IMR-90 (cell line): Measurements from ENCODE around the gene TENM4. TPM values are rescaled to one million over a fixed set of nuclear protein-coding genes. Genes with fewer than 3 reads are reported as not detected.

Experiments
- ATAC-seq: fragments of 200-7000 bp; cut with Tn5 transposase; 2 replicates; pipeline ENCODE4 v1.9.1; 2020; ENCODE audit warnings: low read depth, mild to moderate bottlenecking, moderate library complexity
- BruUV-seq: library from RNA; stranded (reverse); fragments of 400-500 nt; replicated peaks from 2 replicates; lab custom pipeline; 2021; lab: Mats Ljungman, UMichigan
- CTCF ChIA-PET: fragments of 300-600 bp; formaldehyde crosslinking; extraction: SDS; loops from one replicate; lab custom pipeline; 2021; ENCODE audit warnings: antibody characterized with exemption; lab: Yijun Ruan, JAX
- POLR2A ChIA-PET: fragments of 300-600 bp; sonication (Branson Sonifier 250); formaldehyde crosslinking; loops from one replicate; lab custom pipeline; 2022; ENCODE audit warnings: antibody characterized with exemption; ENCODE audit not compliant: unreplicated experiment; lab: Charles Lee
- DNase-seq: peaks from one replicate; pipeline ENCODE4 v3.0.0; 2013
- H2AFZ ChIP-seq: replicated peaks from 2 replicates; pipeline ENCODE3; 2013; ENCODE audit warnings: low read length, mild to moderate bottlenecking; ENCODE audit not compliant: poor library complexity
- H2AK5ac ChIP-seq: 2 replicates; pipeline ENCODE4 v1.6.1; 2013; ENCODE audit warnings: low read depth, low read length, inconsistent platforms
- H2AK9ac ChIP-seq: replicated peaks from 2 replicates; pipeline ENCODE3; 2013; ENCODE audit warnings: mild to moderate bottlenecking, low read depth, low read length, moderate library complexity; ENCODE audit not compliant: poor library complexity
- H2BK120ac ChIP-seq: 2 replicates; pipeline ENCODE4 v1.6.1; 2013; ENCODE audit warnings: low read depth, low read length, inconsistent platforms
- H2BK15ac ChIP-seq: 3 replicates; pipeline ENCODE4 v1.6.1; 2013; ENCODE audit warnings: low read depth, low read length, inconsistent platforms
- H2BK20ac ChIP-seq: 2 replicates; pipeline ENCODE4 v1.6.1; 2013; ENCODE audit warnings: low read depth, mild to moderate bottlenecking, inconsistent platforms, low read length, moderate library complexity
- H2BK5ac ChIP-seq: 2 replicates; pipeline ENCODE4 v1.6.1; 2013; ENCODE audit warnings: mild to moderate bottlenecking, low read depth, low read length, inconsistent platforms; ENCODE audit not compliant: poor library complexity, severe bottlenecking
- H3K14ac ChIP-seq: replicated peaks from 2 replicates; pipeline ENCODE4 v1.6.1; 2013; ENCODE audit warnings: low read depth, low read length, inconsistent platforms
- H3K18ac ChIP-seq: 2 replicates; pipeline ENCODE4 v1.6.1; 2013; ENCODE audit warnings: low read depth, low read length, control low read depth
- H3K23ac ChIP-seq: 2 replicates; pipeline ENCODE4 v1.6.1; 2013; ENCODE audit warnings: low read depth, low read length, inconsistent platforms
- H3K27ac ChIP-seq: 2 replicates; pipeline ENCODE4 v1.5.1; 2013; ENCODE audit warnings: mild to moderate bottlenecking, control low read depth, low read length; ENCODE audit not compliant: insufficient read depth
- H3K27me3 ChIP-seq: 2 replicates; pipeline ENCODE4 v1.6.1; 2013; ENCODE audit warnings: low read length; ENCODE audit not compliant: control insufficient read depth, insufficient read depth
- H3K36me3 ChIP-seq: 2 replicates; pipeline ENCODE4 v1.6.1; 2013; ENCODE audit warnings: low read length, mixed read lengths; ENCODE audit not compliant: control insufficient read depth, insufficient read depth
- H3K4ac ChIP-seq: 2 replicates; pipeline ENCODE4 v1.6.1; 2013; ENCODE audit warnings: low read depth, low read length, inconsistent platforms
- H3K4me1 ChIP-seq: 2 replicates; pipeline ENCODE4 v1.6.1; 2013; ENCODE audit warnings: low read length, mixed read lengths; ENCODE audit not compliant: control insufficient read depth, insufficient read depth
- H3K4me2 ChIP-seq: 2 replicates; pipeline ENCODE4 v1.6.1; 2013; ENCODE audit warnings: low read depth, mild to moderate bottlenecking, control low read depth, low read length, moderate library complexity
- H3K4me3 ChIP-seq: 2 replicates; pipeline ENCODE4 v1.5.1; 2013; ENCODE audit warnings: low read depth, mild to moderate bottlenecking, control low read depth, low read length, moderate library complexity; ENCODE audit not compliant: insufficient read depth
- H3K56ac ChIP-seq: 2 replicates; pipeline ENCODE4 v1.6.1; 2013; ENCODE audit warnings: low read length, inconsistent platforms; ENCODE audit not compliant: insufficient read depth; ENCODE audit errors: extremely low read depth
- H3K79me1 ChIP-seq, 2 experiments: 2 replicates each; pipeline ENCODE4 v1.6.1; 2013; ENCODE audit warnings: low read length in 2 of 2, inconsistent platforms in 1 of 2, low read depth in 1 of 2
- H3K9ac ChIP-seq: 2 replicates; pipeline ENCODE4 v1.6.1; 2013; ENCODE audit warnings: low read depth, low read length, control low read depth
- H3K9me1 ChIP-seq: 2 replicates; pipeline ENCODE4 v1.6.1; 2013; ENCODE audit warnings: low read length, inconsistent platforms; ENCODE audit not compliant: insufficient read depth
- H3K9me3 ChIP-seq: 2 replicates; pipeline ENCODE4 v1.6.1; 2013; ENCODE audit warnings: low read length; ENCODE audit not compliant: control insufficient read depth, insufficient read depth
- H4K20me1 ChIP-seq: 2 replicates; pipeline ENCODE4 v1.6.1; 2013; ENCODE audit warnings: low read length, inconsistent platforms; ENCODE audit not compliant: insufficient read depth
- H4K5ac ChIP-seq: 2 replicates; pipeline ENCODE4 v1.6.1; 2013; ENCODE audit warnings: mild to moderate bottlenecking, low read depth, low read length, control low read depth
- H4K8ac ChIP-seq, 2 experiments: 2 replicates each; pipeline ENCODE4 v1.6.1; 2013; ENCODE audit warnings: low read depth in 2 of 2, low read length in 2 of 2, control low read depth in 1 of 2, inconsistent platforms in 1 of 2
- H4K91ac ChIP-seq: 2 replicates; pipeline ENCODE4 v1.6.1; 2013; ENCODE audit warnings: low read depth, low read length, inconsistent platforms; ENCODE audit not compliant: insufficient read depth
- BHLHE40 ChIP-seq: fragments of 150-350 bp; IDR thresholded peaks from 2 replicates; pipeline ENCODE4 v1.6.1; 2016; ENCODE audit warnings: mild to moderate bottlenecking, low read depth, low read length
- FOS ChIP-seq: fragments of 150-350 bp; IDR thresholded peaks from 2 replicates; pipeline ENCODE4 v1.6.1; 2016; ENCODE audit warnings: low read depth, low read length
- MXI1 ChIP-seq: IDR thresholded peaks from 2 replicates; pipeline ENCODE4 v1.6.1; 2012; ENCODE audit warnings: low read depth, mild to moderate bottlenecking, low read length, moderate library complexity, borderline replicate concordance
- POLR2A ChIP-seq: IDR thresholded peaks from 2 replicates; pipeline ENCODE4 v1.6.1; 2012; ENCODE audit warnings: mild to moderate bottlenecking, low read depth, low read length
- WGBS, 2 experiments: methylation state at CpG; one replicate each; pipeline versions ENCODE4 v1.1.5 to v1.1.7; 2013; ENCODE audit warnings: missing lambda C conversion rate in 2 of 2; ENCODE audit not compliant: insufficient read length in 1 of 2; ENCODE audit errors: extremely low coverage in 2 of 2; 5-methylcytosine and 5-hydroxymethylcytosine counted together
- dilution Hi-C: fragments of 300-500 bp; cut with HindIII; formaldehyde crosslinking; loops from one replicate; pipeline ENCODE4 v1.14.3; 2018; ENCODE audit warnings: low sequenced_read_pairs; ENCODE audit not compliant: unreplicated experiment
- in situ Hi-C: fragments of 300-500 bp; cut with MboI; formaldehyde crosslinking; loops from 3 replicates; pipeline ENCODE4 v1.14.3; 2019; ENCODE audit warnings: low sequenced_read_pairs, inconsistent platforms, mixed read lengths
- intact Hi-C: fragments of 100-400 bp; cut with micrococcal nuclease; formaldehyde crosslinking; loops from 2 replicates; pipeline ENCODE4 v1.10.0; 2022
- polyA plus RNA-seq, 3 experiments: library from polyadenylated mRNA; depleted of rRNA; stranded (reverse); fragments of >200 nt; gene quantifications; 2 replicates each; pipeline ENCODE4 v1.2.3, GENCODE V29; 2012; ENCODE audit warnings: low replicate concordance in 1 of 3
- total RNA-seq: library from RNA; depleted of rRNA; stranded (reverse); fragments of >200 nt; gene quantifications from 2 replicates; pipeline ENCODE4 v1.2.3, GENCODE V29; 2012
- TF ChIP-seq, protein P1 (sequence below): fragments of 150-350 bp; IDR thresholded peaks from 2 replicates; pipeline ENCODE4 v1.6.1; 2017; ENCODE audit warnings: mild to moderate bottlenecking, antibody characterized with exemption, low read length, low read depth

Gene TENM4
- total and polyA plus RNA-seq, 2 of the 4 experiments (the other 2 are of a cell fraction), result 7.4 to 9.0 TPM

DNA sequence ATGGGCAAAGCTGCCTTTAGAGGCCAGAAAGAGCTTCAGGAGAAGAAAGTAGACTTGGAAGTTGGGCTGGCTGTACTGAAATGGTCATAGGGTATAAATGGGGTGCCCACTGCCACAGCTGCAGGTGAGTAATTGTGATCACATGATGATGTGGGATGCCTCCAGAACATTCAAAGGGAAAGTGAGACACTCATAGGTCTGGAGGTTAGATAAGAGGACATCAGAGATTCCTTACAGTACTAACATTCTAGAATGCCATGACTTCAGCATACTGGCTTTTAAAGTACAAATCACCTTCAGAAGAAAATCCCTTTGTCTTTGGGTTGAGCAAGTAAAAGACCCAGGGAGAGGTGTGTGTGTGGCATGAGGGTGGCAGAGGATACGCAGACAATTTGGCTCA is 419.2 kb downstream of the TENM4 start:
- POLR2A ChIA-PET, result no interaction called here
- no peaks in the 10 kb centered on the region for H3K36me3 ChIP-seq
- CTCF ChIA-PET, result no interaction called here
- no peak overlapping the region for H3K9ac ChIP-seq
- no peaks in the 10 kb centered on the region for H4K20me1 ChIP-seq
- no peak overlapping the region for H2AK9ac ChIP-seq
- H4K5ac ChIP-seq, result no peak overlapping the region
- no peaks in the 10 kb centered on the region for H3K9me3 ChIP-seq
- no peak overlapping the region for H3K4me3 ChIP-seq
- no peak overlapping the region for H2BK15ac ChIP-seq
- H4K91ac ChIP-seq, result no peak overlapping the region
- in situ Hi-C loops, result no loop called here
- peaks cover 13% of the 10 kb centered on the region for H3K9me1 ChIP-seq
- H2AK5ac ChIP-seq, result no peak overlapping the region; the same call in 1 of the 2 replicates
- no peak overlapping the region for H4K8ac ChIP-seq
- no TSS peak for BruUV-seq
- 100% methylated on average over 1 of the region's 1 CpG; no CpG with 5 or more reads in 1 of the 2 experiments for WGBS, 2 experiments
- no peaks in the 10 kb centered on the region for H3K79me1 ChIP-seq
- H3K18ac ChIP-seq, result no peak overlapping the region
- no peak overlapping the region for H3K23ac ChIP-seq
- H2AFZ ChIP-seq, result no peak overlapping the region
- no peak for ATAC-seq
- H3K4ac ChIP-seq, result no peak overlapping the region
- no peaks in the 10 kb centered on the region for H3K27me3 ChIP-seq
- H2BK20ac ChIP-seq, result no peak overlapping the region
- TF ChIP-seq MXI1 (no peak), BHLHE40 (no peak), FOS (no peak), POLR2A (no peak)
- TF ChIP-seq, protein P1, sequence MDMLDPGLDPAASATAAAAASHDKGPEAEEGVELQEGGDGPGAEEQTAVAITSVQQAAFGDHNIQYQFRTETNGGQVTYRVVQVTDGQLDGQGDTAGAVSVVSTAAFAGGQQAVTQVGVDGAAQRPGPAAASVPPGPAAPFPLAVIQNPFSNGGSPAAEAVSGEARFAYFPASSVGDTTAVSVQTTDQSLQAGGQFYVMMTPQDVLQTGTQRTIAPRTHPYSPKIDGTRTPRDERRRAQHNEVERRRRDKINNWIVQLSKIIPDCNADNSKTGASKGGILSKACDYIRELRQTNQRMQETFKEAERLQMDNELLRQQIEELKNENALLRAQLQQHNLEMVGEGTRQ, result no peak
- H3K4me2 ChIP-seq, result no peak overlapping the region
- H3K14ac ChIP-seq, result no peak overlapping the region
- H2BK5ac ChIP-seq, result no peak overlapping the region
- no peak overlapping the region for H3K27ac ChIP-seq
- H3K56ac ChIP-seq, result no peak overlapping the region
- peak; percentile 22 for DNase-seq
- intact Hi-C loops, result no loop called here
- dilution Hi-C loops, result no loop called here
- peaks cover 14% of the 10 kb centered on the region for H3K4me1 ChIP-seq
- no peak overlapping the region for H2BK120ac ChIP-seq
